Retinal pigment epithelial cell (primary cell): Measurements from ENCODE around the gene CD47.

ENCODE experiments used
- DNase-seq: peaks from one replicate; pipeline ENCODE4 v3.0.0-alpha.2; 2010; ENCODE audit warnings: low read depth
- H3K4me3 ChIP-seq: 2 replicates; pipeline ENCODE4 v1.5.1; 2011; ENCODE audit warnings: mild to moderate bottlenecking, low read length, control low read depth, moderate library complexity
- TF ChIP-seq, protein P1 (sequence below): conservative IDR thresholded peaks from 2 replicates; pipeline ENCODE4 v1.5.1; 2011; ENCODE audit warnings: low read depth, low read length, control low read depth, inconsistent platforms

CD47 gene

DNA sequence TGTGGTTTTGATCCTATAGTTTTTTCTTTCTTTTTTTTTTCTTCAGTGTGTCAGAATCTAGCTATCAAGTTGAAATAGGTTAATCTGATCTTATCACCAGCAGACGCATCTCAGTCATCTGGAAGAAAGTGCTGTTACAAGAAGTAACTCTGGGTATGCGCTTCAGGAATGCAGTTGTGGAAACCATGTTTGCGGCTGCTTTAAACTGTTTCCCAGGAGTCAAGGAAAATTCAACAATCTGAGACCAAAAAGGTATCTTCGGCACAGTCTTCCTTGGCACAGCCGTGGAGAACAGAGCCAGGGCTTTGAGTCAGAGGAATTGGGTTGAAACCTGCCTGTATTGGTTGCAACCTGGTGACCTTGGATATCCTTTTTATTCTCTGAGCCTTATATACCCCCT lies 59.9 kb downstream of the CD47 start:
- TF ChIP-seq, protein P1, sequence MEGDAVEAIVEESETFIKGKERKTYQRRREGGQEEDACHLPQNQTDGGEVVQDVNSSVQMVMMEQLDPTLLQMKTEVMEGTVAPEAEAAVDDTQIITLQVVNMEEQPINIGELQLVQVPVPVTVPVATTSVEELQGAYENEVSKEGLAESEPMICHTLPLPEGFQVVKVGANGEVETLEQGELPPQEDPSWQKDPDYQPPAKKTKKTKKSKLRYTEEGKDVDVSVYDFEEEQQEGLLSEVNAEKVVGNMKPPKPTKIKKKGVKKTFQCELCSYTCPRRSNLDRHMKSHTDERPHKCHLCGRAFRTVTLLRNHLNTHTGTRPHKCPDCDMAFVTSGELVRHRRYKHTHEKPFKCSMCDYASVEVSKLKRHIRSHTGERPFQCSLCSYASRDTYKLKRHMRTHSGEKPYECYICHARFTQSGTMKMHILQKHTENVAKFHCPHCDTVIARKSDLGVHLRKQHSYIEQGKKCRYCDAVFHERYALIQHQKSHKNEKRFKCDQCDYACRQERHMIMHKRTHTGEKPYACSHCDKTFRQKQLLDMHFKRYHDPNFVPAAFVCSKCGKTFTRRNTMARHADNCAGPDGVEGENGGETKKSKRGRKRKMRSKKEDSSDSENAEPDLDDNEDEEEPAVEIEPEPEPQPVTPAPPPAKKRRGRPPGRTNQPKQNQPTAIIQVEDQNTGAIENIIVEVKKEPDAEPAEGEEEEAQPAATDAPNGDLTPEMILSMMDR, result no peak
- no peak overlapping the region for H3K4me3 ChIP-seq
- no peak for DNase-seq

DNA sequence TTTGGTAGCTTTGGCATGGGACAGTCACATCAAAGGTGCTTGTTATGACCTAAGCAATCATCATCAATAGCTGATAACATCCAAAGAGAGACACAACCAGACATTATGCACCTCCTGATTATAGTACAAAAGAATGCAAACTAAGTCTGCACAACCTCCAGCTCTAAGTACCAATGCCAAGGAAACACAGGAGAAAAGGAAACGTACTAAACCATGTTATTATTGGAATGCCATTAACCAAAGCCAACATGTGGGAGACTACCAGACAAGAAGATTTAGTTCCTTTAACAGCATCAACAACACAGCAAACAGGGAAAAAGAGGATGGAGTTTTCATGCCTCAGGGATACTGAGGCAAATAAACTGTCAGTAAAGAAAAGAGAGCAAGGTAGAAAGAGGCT lies 61.4 kb downstream of the CD47 start:
- H3K4me3 ChIP-seq, result no peak overlapping the region
- TF ChIP-seq, protein P1, result no peak
- DNase-seq, result no peak

DNA sequence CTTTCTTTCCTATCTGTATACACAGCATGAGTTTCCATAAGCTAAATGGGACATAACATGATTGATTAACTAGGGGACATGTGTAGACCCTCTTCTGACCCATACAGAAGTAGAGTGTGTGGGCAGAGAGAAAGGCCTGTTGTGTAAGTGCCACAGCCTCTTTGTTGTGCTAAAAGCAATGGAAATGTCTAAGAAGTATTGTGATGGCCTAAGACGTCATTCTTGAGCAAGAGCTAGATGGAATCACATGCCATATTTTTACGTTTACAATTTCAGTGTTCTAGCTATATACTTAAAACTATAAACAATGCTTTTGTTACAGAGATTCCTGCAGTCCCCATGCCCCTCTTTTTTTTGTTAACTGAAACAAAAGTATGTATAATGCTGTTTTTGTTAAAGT lies 61.9 kb downstream of the CD47 start:
- TF ChIP-seq, protein P1, result no peak
- no peak for DNase-seq

DNA sequence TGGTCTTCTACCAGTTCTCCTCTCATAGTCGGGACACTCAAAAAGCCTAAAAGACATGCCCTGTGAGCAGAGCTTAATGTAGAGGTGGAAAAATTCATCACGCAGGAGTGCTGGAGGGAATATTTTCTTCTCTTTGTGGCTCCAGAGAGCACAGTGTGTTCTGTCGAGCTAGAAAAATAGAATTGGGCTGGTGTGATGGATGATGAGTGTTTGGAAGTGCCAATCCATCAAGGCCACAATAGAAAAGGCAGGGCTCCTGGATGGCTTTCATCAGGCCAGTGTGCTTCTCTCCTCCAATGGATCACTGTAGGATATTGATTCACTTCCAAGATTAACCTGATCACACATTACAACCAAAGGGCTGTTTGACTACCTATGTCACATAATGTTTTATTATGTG lies 65.7 kb downstream of the CD47 start:
- no peak for DNase-seq
- no peak overlapping the region for H3K4me3 ChIP-seq
- TF ChIP-seq, protein P1, result no peak

More for the DNA sequence above, 61.9 kb downstream of the CD47 start:
- H3K4me3 ChIP-seq, result no peak overlapping the region

DNA sequence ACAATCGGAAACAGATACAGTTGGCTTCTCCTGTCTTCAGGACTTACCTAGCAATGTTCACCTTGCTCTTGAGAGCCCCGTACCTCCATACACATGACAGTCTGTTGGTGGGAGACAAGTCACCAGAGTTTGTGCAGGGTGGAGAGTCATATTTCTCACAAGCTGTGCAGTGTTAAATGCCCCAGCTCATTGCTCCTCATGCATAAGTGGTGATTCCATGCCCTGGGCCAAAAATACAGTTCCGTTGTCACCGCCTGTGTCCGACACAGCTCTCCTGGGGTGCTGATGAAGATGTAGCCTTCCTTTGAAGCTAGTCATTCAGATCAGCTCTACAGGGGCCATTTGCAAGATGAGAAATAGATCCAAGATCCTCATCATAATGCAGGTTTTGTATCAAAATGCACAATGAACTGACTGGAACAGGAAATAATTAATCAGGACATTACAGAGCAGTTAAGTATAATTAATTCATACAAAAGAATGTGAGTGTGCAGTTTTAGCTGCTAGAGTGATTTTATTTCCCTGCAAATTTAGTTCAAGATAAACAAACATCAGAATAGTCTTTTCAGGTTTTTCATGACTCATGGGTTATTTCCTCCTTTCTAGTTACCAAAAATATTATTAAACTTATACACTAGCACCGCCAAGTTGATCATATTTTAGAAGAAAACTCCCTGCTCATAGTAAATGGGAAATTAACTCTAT lies 66.5 kb downstream of the CD47 start:
- no peak for DNase-seq
- no peak overlapping the region for H3K4me3 ChIP-seq
- TF ChIP-seq, protein P1, result no peak

DNA sequence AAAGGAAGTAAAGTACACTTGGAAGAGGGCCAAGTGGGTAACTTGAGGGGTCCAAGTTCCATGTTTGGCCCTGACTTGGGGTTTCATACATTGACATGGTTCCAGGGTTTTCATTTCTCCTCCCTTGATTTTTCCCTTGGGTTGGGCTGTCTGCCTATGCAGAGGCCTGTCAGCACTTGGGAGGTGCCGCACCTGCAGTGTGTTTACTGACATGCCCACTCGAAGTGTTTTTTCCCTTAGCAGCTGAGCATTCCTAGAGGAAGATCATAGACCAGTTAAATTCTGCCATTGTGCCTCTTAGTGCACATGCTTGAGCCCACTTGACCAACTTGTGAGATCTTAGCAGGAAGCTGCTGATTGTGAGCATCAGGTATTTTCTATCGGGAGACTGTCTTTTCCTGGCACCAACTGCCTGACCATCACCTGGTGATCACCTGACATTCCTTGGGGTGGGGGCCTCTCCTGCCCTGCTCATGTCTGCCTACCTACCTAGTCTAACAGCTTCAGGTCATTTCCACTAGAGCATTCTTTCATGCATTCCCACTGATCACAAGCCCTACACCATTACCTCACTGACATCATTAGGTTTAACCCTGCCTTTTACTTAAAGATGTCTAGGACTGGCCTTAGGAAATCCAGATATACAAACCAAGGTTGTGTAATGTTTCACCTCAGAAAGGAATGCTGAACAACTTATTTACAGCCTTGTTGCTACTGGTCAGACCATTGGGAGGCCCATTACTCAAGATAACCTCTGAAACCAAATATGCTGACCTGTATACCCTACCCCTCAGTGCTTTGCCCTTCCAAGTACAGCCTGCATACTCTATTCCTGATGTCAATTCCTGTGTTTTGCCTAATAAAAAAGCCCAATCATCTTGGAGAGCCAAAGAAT lies 68.3 kb downstream of the CD47 start:
- no peak for DNase-seq
- no peak overlapping the region for H3K4me3 ChIP-seq
- TF ChIP-seq, protein P1, result no peak

DNA sequence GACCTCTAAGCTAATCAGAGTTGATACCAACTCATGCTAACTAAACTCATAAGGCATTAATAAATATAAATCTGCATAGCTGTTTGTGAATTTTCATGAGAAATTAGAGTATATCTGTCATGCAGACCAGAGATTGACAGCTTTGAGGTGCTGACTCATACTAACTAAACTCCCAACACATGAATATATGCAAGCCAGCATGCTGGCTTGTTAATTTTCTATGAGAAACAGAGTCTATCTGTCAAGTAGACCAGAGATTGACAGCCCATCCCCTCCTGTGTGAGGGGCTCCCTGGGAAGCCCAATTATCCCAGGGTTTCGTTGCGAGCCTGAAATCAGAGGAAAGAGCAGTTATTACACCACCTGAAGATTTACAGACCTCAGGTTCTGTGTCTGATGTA lies 69.3 kb downstream of the CD47 start:
- no peak for DNase-seq
- no peak overlapping the region for H3K4me3 ChIP-seq
- TF ChIP-seq, protein P1, result no peak
